Osteoblast (primary cell): ENCODE data around the gene AIF1. TPM values are rescaled to one million over a fixed set of nuclear protein-coding genes. Genes with fewer than 3 reads are reported as not detected.

Experiments used
- DNase-seq: peaks from one replicate; pipeline ENCODE4 v3.0.0; 2011; ENCODE audit warnings: low spot score, mixed read lengths; ENCODE audit not compliant: insufficient read length; ENCODE audit errors: missing footprints
- H2AFZ ChIP-seq: 2 replicates; pipeline ENCODE4 v1.6.0; 2011; ENCODE audit warnings: mild to moderate bottlenecking, low read length
- H3K27ac ChIP-seq: 2 replicates; pipeline ENCODE4 v1.5.1; 2011; ENCODE audit warnings: mild to moderate bottlenecking, low read depth, low read length, moderate library complexity
- H3K27me3 ChIP-seq: 2 replicates; pipeline ENCODE4 v1.6.0; 2012; ENCODE audit warnings: mild to moderate bottlenecking, control low read depth, inconsistent platforms, low read length, moderate library complexity; ENCODE audit not compliant: insufficient read depth
- H3K36me3 ChIP-seq: 2 replicates; pipeline ENCODE4 v1.5.1; 2011; ENCODE audit warnings: mild to moderate bottlenecking, low read length, control low read depth, moderate library complexity; ENCODE audit not compliant: insufficient read depth
- H3K4me1 ChIP-seq: 2 replicates; pipeline ENCODE4 v1.5.1; 2011; ENCODE audit warnings: mild to moderate bottlenecking, low read length, control low read depth, moderate library complexity; ENCODE audit not compliant: insufficient read depth
- H3K4me2 ChIP-seq: 2 replicates; pipeline ENCODE4 v1.6.0; 2011; ENCODE audit warnings: mild to moderate bottlenecking, low read length; ENCODE audit not compliant: insufficient read depth
- H3K4me3 ChIP-seq: fragments of 200-600 bp; sonication (generic); 3 replicates; pipeline ENCODE4 v1.5.1; 2012; ENCODE audit warnings: mild to moderate bottlenecking, low read length, inconsistent platforms; ENCODE audit not compliant: insufficient read depth
- H3K79me2 ChIP-seq: 2 replicates; pipeline ENCODE4 v1.6.0; 2012; ENCODE audit warnings: mild to moderate bottlenecking, low read length, control low read depth, inconsistent platforms; ENCODE audit not compliant: insufficient read depth
- H3K9me3 ChIP-seq: 2 replicates; pipeline ENCODE4 v1.5.1; 2011; ENCODE audit warnings: low read depth, low read length, control low read depth
- H4K20me1 ChIP-seq: 2 replicates; pipeline ENCODE4 v1.6.0; 2012; ENCODE audit warnings: mild to moderate bottlenecking, low read length, control low read depth; ENCODE audit not compliant: insufficient read depth
- CTCF ChIP-seq: IDR thresholded peaks from 2 replicates; pipeline ENCODE4 v1.5.1; 2011; ENCODE audit warnings: mild to moderate bottlenecking, low read depth, low read length, moderate library complexity; ENCODE audit errors: extremely low read depth
- total RNA-seq: library from RNA; depleted of rRNA; stranded (reverse); fragments of >200 nt; gene quantifications from 2 replicates; pipeline ENCODE4 v1.2.3, GENCODE V29; 2012

AIF1 gene
- total RNA-seq, 1 donor: 0.36 TPM

- Histone ChIP-seq H2AFZ (no peak overlapping the region), H3K4me3 (no peak overlapping the region), H3K4me1 (peaks cover under 1% of the 10 kb centered on the region), H3K27ac (no peak overlapping the region), H3K79me2 (no peaks in the 10 kb centered on the region), H3K4me2 (no peak overlapping the region), H3K9me3 (no peaks in the 10 kb centered on the region), H3K36me3 (no peaks in the 10 kb centered on the region), H4K20me1 (no peaks in the 10 kb centered on the region), H3K27me3 (no peaks in the 10 kb centered on the region)
- no peak for TF ChIP-seq CTCF
- DNase-seq: peak; percentile 11
These were observed 45.0 kb upstream of the AIF1 start for GRCh38 chr6:31569861-31570536.

- peak; percentile 47 for DNase-seq
- Histone ChIP-seq H2AFZ (no peak within 1 kb of the TSS), H3K4me3 (no peak within 1 kb of the TSS), H4K20me1 (no peaks in the 10 kb centered on the region), H3K27me3 (no peaks in the 10 kb centered on the region), H3K9me3 (no peaks in the 10 kb centered on the region), H3K79me2 (no peaks in the 10 kb centered on the region), H3K27ac (no peak within 1 kb of the TSS), H3K36me3 (no peaks in the 10 kb centered on the region), H3K4me1 (peaks cover 2% of the 10 kb centered on the region), H3K4me2 (no peak within 1 kb of the TSS)
- no peak for TF ChIP-seq CTCF
These were observed 42.8 kb upstream of the AIF1 start, which contains the start of gene LTA for GRCh38 chr6:31572041-31572911. TSS of gene LTA (plus strand) at chr6:31572289. CDS start at chr6:31572743, 454 bp downstream.

- Histone ChIP-seq H3K4me2 (no peak overlapping the region), H3K27ac (no peak overlapping the region), H3K27me3 (no peaks in the 10 kb centered on the region), H4K20me1 (no peaks in the 10 kb centered on the region), H3K4me3 (no peak overlapping the region), H3K9me3 (no peaks in the 10 kb centered on the region), H3K79me2 (no peaks in the 10 kb centered on the region), H3K4me1 (peaks cover 2% of the 10 kb centered on the region), H3K36me3 (no peaks in the 10 kb centered on the region), H2AFZ (no peak overlapping the region)
- no peak for TF ChIP-seq CTCF
- peak; percentile 13 for DNase-seq
These were observed 41.6 kb upstream of the AIF1 start for GRCh38 chr6:31573239-31574105.
